ENCODE measurements around the gene WDR64. TPM values are rescaled to one million over a fixed set of nuclear protein-coding genes. Genes with fewer than 3 reads are reported as not detected.
A peak's percentile ranks its signal among the peaks of the same experiment; 100 is the strongest.

Gene WDR64
- total and polyA plus RNA-seq, 11 donors = not detected

DNA sequence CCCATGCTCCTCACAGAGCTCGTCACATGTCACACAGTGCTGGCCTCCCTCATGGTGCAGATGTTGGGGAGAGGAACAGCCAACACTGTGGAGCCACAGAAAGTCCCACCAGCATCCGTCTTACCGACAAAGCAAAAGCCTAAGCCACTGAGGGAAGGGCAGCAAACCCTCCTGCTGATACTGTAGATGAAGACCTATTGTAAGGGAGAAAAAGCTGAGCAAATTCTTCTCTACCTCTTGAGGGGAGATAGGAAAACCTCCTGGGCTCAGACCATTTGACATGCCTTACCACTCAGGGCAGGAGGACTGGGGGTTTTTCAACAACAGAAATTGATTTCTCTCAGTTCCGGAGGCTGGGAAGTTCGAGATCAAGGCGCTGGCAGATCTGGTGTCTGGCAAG is 95.9 kb downstream of the WDR64 start:
- TF ChIP-seq, protein P1, sequence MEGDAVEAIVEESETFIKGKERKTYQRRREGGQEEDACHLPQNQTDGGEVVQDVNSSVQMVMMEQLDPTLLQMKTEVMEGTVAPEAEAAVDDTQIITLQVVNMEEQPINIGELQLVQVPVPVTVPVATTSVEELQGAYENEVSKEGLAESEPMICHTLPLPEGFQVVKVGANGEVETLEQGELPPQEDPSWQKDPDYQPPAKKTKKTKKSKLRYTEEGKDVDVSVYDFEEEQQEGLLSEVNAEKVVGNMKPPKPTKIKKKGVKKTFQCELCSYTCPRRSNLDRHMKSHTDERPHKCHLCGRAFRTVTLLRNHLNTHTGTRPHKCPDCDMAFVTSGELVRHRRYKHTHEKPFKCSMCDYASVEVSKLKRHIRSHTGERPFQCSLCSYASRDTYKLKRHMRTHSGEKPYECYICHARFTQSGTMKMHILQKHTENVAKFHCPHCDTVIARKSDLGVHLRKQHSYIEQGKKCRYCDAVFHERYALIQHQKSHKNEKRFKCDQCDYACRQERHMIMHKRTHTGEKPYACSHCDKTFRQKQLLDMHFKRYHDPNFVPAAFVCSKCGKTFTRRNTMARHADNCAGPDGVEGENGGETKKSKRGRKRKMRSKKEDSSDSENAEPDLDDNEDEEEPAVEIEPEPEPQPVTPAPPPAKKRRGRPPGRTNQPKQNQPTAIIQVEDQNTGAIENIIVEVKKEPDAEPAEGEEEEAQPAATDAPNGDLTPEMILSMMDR (IDR thresholded peaks at IDR 0.05) = no peak
- TF ChIP-seq POLR2A (IDR thresholded peaks at IDR 0.05) = no peak
- 84 to 90% (median 86%) methylated on average over 6 of the region's 6 CpGs for WGBS, 4 donors
- no peaks in the 10 kb centered on the region for H3K9me3 ChIP-seq
- no peak overlapping the region for H3K4me3 ChIP-seq
- no peaks in the 10 kb centered on the region for H3K36me3 ChIP-seq
- no peaks in the 10 kb centered on the region for H3K4me1 ChIP-seq
- H3K27ac ChIP-seq = no peak overlapping the region
- ATAC-seq (no peak), DNase-seq (no peak)
- intact Hi-C loops (cut with DNase I) = no loop called here
- H3K27me3 ChIP-seq = peaks cover 0 to 3% (median 0%) of the 10 kb centered on the region in 9 donors

DNA sequence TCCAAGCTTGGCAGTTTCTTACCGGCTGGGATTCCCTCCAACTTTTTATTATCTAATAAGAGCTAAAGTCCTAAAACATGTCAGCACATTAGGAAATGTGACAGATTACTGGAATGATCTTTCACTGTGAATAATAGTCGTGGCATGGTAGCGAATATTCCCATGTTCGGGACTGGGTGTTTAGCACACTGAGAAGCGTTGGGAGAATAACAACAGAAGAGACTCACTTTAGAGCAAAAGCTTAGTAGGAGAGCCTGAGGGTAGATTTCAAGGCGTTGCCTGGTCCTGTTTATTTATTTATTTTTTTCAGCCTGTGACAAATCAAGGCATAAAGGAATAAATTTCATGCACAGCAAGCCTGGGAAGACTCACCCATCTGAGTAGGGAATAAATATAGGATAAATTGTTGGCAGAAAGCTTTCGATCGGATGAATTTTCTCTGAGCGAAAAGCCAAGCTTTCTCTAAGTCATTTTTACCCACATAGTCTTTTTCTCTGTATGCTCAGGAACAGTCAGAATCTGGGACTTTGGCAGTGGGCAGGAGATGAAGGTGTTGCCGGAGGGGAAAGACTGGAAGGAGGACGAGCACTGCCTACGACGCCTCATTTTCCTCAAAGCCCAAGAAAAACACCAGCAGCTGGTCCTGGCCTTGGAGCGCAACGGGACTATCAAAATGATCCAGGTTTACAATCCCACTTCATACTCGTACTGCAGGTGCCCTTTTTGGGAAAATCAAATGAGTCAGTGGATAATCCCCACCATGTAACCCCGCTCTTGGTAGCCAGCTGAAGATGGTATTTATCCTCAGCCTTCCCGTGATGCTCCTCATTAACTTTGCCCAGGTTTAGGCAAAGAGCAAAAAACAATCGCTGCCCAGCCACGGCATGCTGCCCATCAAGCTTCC is 97.2 kb downstream of the WDR64 start:
- no peaks in the 10 kb centered on the region for H3K36me3 ChIP-seq
- no peak for DNase-seq
- 60 to 69% (median 66%) methylated on average over 19 to 20 of the region's 20 CpGs for WGBS, 4 donors
- H3K27me3 ChIP-seq = peaks cover 0 to 3% (median 0%) of the 10 kb centered on the region in 9 donors
- intact Hi-C loops (cut with DNase I) = no loop called here
- H3K4me3 ChIP-seq = peak overlapping the region in 5 of 12 donors; percentile 8 to 32 (median 20)
- H3K9me3 ChIP-seq = no peaks in the 10 kb centered on the region
- TF ChIP-seq POLR2A (IDR thresholded peaks at IDR 0.05) = no peak
- H3K4me1 ChIP-seq = no peaks in the 10 kb centered on the region
- ATAC-seq = no peak
- H3K27ac ChIP-seq = no peak overlapping the region

DNA sequence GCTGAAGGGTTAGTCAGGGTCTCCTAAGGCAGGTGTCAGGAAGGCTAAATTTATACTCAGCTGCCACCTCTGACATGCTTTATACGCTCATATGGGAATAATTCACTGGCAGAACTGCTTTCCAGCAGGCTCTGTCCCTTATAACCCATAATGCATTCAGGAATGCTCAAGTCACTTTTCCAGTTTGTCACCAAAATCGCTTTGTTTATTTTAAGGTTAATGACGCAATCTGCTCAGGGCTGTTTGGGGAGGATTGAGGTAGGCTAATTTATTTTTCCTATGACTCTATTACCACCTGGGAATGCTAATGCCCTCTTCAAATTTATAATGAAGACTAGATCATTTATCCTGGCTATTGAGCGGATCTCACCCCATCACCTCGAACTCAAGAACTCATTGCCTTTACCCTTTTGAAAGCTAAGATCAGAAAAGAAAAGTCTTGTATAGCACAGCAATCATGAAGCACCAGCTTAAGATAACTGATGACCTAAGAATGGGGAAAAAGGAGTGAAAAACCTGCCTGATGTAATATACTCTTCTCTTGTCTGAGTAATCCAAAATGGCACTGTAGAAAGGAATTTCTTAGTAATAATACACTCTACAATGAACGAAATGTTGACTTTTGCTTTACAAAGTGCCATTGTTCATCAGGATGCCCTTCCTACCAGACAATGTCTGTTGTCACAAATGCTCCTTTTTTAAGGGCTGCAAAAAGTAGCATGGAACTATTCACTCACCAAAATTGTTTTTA is 98.0 kb downstream of the WDR64 start:
- intact Hi-C loops (cut with DNase I) = no loop called here
- TF ChIP-seq, protein P1 (IDR thresholded peaks at IDR 0.05) = no peak
- TF ChIP-seq POLR2A (IDR thresholded peaks at IDR 0.05) = no peak
- ATAC-seq (no peak), DNase-seq (no peak)
- Histone ChIP-seq H3K9me3 (no peaks in the 10 kb centered on the region), H3K27me3 (peaks cover 0 to 3% (median 0%) of the 10 kb centered on the region in 9 donors), H3K27ac (no peak overlapping the region), H3K36me3 (no peaks in the 10 kb centered on the region), H3K4me3 (no peak overlapping the region), H3K4me1 (no peaks in the 10 kb centered on the region)
- 76 to 83% (median 80%) methylated on average over 6 of the region's 6 CpGs for WGBS, 4 donors

DNA sequence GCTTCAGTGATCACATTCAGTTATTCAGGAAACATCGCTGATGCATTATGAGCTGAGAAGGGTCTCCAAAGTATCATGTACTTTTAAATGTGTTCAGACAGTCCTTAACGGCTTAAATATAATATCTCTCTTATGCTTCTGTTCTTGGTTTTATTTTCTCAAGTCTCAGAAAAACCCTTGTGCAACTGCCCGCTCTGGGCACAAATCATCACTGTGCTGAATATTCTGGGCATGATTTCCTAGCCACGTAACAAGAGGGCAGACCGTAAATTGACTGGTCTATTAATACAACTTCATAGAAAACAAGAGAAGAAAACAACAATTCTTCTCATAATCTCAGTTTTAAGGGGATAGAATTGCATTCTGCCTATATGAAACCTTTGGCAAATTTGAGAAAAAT is 99.4 kb downstream of the WDR64 start:
- intact Hi-C loops (cut with DNase I) = no loop called here
- H3K27me3 ChIP-seq = peaks cover 0 to 3% (median 0%) of the 10 kb centered on the region in 9 donors
- no peak overlapping the region for H3K4me3 ChIP-seq
- H3K4me1 ChIP-seq = no peaks in the 10 kb centered on the region
- H3K27ac ChIP-seq = no peak overlapping the region
- H3K36me3 ChIP-seq = no peaks in the 10 kb centered on the region
- 75 to 89% (median 87%) methylated on average over 5 of the region's 5 CpGs for WGBS, 4 donors
- DNase-seq (no peak), ATAC-seq (no peak)
- H3K9me3 ChIP-seq = peaks cover 0 to 7% (median 0%) of the 10 kb centered on the region in 12 donors
- TF ChIP-seq, protein P1 (IDR thresholded peaks at IDR 0.05) = no peak
- no peak for TF ChIP-seq POLR2A (IDR thresholded peaks at IDR 0.05)

All from heart left ventricle (tissue), 16 donors.